ENCODE measurements around the gene COL8A2.
"Not testable (repeated sequence)": the region's sequence is repeated elsewhere in the genome, so short reads cannot be mapped to it uniquely, and the experiment has no call there.

COL8A2 gene

DNA sequence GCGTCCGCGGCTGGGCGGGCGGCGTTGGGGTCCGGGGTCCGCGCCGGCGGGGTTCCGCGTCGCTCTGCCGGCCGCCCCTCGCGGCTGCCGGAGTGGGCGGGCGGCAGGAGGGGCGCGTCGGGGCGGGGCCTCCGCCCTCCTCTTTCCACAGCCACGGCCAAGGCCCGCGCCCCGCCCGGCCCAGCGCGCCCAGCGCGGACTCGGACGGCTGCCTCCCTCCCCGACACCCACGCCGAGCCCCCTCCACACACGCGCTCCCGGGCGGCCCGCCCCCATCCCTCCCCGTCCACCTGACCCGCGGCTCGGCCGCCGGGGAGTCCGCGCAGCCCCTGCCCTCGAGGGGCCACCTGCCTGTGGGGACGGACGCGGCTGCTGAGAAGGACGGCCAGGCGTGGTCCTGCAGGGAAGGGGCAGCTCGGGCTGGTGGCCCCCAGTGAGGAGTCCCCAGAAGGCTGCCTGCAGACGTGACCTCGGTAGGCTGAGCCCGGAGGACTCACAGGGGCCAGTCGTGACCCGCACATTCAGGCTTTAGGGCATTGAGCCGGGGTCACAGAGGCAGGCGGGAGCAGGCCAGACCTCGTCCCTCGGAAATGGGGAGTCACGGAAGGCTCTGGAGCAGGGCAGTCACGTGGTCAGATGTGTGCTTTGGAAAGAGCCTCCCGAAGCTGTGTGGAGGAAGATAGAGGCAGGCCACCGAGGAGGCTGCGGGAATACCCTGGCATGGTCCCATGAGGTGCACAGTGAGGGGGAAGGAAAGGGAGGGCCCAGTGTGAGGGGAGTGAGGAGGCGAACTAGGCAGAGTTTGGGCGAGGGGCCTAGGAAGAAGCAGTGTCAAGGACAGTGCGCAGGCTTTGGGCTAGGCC, at the start of gene COL8A2:
COL8A2 (minus strand) TSS at position 94 of the 863 bp plus-strand sequence. CDS start 24,980 bp downstream, outside the sequence.
- no peak for DNase-seq

- DNase-seq = no peak
Measured at GRCh38 chr1:36174713-36175112, 49.7 kb upstream of the COL8A2 start.

GRCh38 chr1:36172983-36173382, 48.0 kb upstream of the COL8A2 start:
- no peak for DNase-seq

DNA sequence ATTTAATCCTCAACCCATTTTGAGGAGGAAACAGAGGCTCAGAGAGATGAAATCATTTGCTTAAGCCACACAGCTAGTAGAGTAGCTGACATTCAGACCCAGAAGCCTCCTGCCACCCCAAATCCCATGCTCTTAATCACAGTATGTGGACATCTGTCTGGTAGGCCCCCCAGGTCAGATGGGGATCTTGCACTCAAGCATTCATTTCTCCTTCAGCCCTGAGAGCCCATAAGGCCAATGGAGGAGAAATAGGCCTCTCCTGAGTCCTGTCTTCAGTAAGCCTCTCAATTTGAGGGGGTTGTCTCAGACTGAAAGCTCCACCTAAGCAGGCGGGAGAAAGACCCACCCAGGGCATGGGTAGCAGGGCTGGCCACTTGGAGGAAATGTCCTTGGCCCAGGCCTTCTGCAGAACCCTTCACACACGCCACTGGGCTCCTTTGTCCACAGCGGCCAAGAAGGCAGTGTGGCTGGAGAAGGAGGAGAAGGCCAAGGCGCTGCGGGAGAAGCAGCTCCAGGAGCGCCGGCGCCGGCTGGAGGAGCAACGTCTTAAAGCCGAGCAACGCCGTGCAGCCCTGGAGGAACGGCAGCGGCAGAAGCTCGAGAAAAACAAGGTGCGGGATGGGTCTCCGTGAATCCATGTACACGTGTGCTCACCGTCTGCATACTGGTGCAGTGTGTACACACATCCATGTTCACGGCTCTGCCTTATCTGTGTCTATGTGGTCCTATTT, 47.2 kb upstream of the COL8A2 start:
- DNase-seq = no peak

DNA sequence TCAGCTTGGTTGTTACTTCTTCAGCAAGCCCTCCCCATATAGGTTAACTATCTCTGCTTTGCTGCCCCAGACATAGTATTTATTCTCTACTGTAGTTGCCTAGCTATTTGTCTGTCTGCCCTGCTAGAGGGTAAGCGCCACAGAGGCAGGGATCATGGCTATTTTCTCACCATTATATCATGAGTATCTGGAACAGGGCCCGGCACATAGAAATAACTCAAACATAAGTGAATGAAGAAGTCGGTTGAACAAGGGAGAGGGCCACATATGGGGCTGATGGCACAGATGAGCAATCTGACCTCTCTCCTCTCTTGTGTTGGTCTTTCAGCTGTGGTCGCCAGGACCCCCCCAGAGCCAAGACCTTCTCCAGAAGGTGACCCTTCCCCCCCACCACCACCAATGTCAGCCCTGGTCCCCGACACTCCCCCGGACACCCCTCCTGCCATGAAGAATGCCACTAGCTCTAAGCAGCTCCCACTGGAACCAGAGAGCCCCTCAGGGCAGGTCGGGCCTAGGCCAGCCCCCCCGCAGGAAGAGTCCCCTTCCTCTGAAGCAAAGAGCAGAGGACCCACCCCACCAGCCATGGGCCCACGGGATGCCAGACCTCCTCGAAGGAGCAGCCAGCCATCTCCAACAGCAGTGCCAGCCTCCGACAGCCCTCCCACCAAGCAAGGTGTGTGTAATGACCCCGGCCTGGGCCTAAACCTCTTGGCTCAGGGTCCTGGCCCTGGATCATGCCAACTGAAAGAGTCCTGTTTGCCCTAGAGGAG, 45.8 kb upstream of the COL8A2 start:
- no peak for DNase-seq

DNA sequence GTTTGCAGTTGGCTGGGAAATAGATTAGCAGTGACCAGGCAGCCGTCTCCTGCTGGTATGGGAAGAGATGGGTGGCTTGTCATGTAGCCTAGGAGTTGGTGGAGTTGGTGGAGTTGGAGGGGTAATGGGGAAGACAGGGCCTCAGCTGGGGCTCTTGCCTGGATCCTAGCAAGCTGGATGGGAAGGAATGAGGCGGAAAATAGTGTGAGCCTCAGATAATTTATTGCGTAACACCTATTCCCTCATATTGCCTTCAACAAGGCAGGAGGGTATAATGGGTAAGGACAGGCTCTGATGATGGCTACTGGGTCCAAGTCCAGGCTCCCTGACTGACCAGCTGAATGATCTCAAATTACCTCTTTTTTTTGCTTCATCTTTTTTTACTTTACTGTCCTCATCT, 43.5 kb upstream of the COL8A2 start:
- no peak for DNase-seq

DNA sequence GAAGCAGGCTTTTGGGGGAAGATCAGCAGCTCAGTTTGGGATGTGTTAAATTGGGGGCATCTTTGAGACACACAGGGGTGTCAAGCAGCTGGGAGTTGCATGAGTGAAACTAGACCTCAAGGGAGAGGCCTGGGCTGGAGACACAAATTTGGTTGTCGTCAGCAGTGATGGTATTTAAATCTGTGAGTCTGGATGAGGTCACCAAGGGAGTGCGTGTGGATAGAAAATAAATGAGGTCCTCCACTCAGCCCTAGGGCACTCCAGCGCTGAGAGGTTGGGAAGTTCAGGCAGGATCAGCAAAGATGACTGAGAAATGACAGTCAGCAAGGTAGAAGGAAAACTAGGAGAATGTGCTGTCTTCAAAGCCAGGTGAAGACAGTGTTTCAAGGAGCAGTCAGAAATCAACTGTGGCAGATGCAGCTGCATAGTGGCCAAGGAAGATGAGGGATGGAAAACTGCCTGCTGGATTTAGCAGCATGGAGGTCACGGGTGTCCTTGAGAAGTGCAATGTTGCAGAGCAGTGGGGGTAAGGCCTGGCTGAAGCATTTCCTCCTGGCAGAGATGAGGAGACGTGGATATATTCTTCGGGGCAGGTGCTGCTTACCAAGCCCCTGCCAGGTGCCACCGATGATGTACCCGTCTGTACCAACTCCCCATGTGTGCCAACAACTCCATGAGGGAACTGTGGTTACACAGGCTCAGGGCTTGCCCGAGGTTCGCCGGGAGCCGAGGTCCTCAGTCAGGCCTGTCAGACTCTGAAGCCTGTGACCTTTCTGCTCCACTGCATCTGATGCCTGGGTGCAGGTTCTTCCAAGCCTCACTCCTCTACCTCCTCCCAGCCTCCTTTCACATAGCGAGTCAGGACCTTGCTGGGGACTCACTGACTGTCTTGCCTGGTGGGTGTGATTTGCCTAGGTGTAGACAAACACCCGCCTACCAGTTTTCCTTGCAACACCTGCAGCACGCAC, 42.2 kb upstream of the COL8A2 start:
- no peak for DNase-seq

GRCh38 chr1:36166136-36166535, 41.1 kb upstream of the COL8A2 start:
- no peak for DNase-seq

- DNase-seq = no peak
Measured at GRCh38 chr1:36165145-36165544, 40.1 kb upstream of the COL8A2 start.

- no peak for DNase-seq
Measured at GRCh38 chr1:36164361-36164760, 39.3 kb upstream of the COL8A2 start.

DNA sequence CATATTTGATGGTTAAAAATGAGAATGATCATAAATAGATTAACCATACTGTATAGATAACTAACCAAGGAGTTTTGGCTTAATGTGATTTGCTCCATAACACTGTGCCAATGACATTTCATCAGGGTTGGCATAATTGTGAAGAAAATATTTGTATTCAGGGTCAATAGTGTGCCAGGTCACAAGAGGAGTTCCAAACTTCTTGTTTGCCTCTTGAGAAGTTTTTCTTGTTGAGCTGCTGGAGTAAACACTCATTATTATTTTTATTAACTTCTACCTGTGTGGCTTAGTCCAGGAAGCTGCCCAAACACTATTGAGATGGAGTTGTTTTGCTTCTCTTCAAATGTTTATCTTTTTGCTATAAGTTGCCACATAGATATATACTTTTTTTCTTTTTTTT, 38.4 kb upstream of the COL8A2 start:
- no peak for DNase-seq

- no peak for DNase-seq
Measured at GRCh38 chr1:36162680-36163239, 37.7 kb upstream of the COL8A2 start.

GRCh38 chr1:36161641-36162531, 36.9 kb upstream of the COL8A2 start:
- no peak for DNase-seq

DNA sequence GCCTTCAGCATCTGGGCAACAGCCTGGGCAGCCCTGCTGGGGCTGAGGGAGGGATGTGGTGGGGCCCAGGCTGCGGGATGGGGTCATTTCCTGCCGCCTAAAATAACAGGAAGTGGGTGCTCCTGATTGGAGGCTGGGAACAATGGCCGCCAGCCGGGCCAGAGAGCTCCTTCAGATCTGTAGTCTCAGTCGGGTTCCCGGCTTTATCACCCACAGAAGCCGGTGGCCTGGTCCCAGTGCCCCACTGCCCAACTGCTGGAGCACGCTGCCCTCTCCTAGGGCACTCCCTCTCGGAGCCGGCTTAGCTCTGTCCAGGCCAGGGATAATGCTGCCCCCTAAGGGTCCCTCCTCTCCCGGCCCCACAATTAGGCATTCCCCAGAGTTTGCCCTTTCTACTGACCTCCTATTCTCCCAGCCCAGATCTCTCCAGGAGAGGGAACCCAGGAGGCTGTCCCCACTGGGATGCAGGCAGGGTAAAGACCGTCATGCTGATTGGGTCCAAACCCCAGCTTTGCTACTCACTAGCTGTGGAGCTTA, 36.0 kb upstream of the COL8A2 start:
- DNase-seq = peak; percentile 50

DNA sequence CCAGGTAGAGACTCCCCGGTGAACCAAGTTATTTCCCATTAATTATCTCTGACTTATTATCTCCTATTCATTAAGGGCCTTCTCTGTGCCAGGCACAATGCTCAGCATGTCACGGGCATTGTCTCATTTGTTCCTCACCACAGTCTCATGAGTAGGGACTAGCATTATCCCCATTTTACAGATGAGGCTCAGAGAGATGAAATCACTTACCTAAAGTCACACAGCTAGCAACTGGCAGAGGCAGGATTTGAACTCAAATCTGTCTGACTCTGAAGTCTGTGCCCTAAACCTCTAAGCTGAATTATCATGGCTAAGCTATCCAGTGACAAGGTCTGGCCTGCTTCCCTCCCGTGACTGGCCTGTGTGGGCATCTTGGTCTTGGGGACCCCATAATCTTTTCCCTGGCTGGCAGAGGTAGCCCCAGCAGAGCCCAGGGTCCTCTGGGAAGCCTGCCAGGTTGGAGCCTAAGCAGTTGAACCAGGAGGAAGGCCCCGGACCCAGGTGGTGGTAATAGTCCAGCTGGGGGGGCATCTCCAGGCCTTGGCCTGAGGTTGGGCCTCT, 35.4 kb upstream of the COL8A2 start:
- no peak for DNase-seq

DNA sequence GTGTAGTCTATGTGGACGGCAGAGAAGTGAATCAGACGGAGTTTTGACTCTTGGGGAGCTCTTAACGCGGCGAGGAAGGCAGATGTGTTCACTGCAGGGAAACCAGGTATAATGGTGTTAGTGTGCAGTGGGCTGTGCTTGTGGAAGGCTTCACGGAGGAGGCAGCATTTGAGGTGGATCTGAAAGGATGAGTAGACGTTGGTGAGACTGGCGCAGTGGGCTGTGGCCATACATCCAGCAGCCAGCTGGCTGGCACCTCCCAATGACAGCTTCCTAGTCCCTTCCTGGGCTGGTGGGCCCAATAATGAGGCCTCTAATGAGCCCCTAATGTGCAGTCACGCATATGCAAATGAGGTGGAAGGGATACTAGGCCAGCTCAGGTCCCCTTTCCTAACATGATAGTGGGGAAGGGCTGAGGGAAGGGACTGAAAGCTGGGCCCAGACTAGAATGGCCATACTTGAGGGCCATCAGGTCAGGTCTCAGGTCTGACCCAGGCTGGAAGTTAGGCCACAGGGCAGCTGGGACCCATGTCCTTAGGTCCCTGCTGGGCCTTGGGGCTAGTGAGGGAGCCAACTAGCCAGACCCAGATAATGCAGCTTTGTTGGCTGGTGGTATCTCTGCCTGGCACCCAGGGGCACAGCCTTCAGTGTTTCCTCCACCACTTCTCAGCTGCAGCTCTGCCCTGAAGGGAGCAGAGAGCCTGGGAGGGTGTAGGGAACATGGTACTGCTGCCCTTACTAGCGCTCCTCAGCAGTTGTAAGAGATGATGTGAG, 34.8 kb upstream of the COL8A2 start:
- no peak for DNase-seq

- not testable (repeated sequence) for DNase-seq
Measured at GRCh38 chr1:36158827-36159252, 33.8 kb upstream of the COL8A2 start.

- no peak for DNase-seq
Measured at GRCh38 chr1:36157973-36158826, 33.2 kb upstream of the COL8A2 start.

Measured in NCI-H1436 (cell line).